Endothelial cell of umbilical vein (primary cell): ENCODE measurements around the gene FHOD1.

ENCODE experiments used
- CTCF ChIP-seq, 2 donors: IDR thresholded peaks; 1 replicate in 1 of 2; 2 replicates in 1 of 2; pipeline ENCODE4 v1.5.1; 2011; ENCODE audit warnings: low read length in 2 of 2, mild to moderate bottlenecking in 2 of 2, moderate library complexity in 2 of 2, control low read depth in 1 of 2, inconsistent platforms in 1 of 2, low read depth in 1 of 2; ENCODE audit not compliant: insufficient read depth in 1 of 2; ENCODE audit errors: extremely low read depth in 1 of 2
- TF ChIP-seq, protein P1 (sequence below): IDR thresholded peaks from 2 replicates; pipeline ENCODE4 v1.6.1; 2011; ENCODE audit not compliant: insufficient read depth, insufficient read length

GRCh38 chr16:67254801-67255552, 7.7 kb upstream of the FHOD1 start:
- TF ChIP-seq CTCF (IDR thresholded peaks at IDR 0.05; ENCODE audit: extremely low read depth in 1 of 2, insufficient read depth in 1 of 2, low read depth in 1 of 2, low read length in 2 of 2) = no peak
- TF ChIP-seq, protein P1, sequence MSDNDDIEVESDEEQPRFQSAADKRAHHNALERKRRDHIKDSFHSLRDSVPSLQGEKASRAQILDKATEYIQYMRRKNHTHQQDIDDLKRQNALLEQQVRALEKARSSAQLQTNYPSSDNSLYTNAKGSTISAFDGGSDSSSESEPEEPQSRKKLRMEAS = no peak
